Stimulated activated CD8-positive, alpha-beta memory T cell treated with anti-CD3 and anti-CD28 coated beads, Interleukin-12 subunit alpha, Interleukin-12 subunit beta, amount 100 ng/mL, for 24 hours (primary cell): ENCODE data around the gene ANO7.

Experiments used
- DNase-seq: peaks from one replicate; pipeline ENCODE4 v3.0.0-alpha.2; 2020; ENCODE audit errors: extremely low read depth

ANO7 gene

DNA sequence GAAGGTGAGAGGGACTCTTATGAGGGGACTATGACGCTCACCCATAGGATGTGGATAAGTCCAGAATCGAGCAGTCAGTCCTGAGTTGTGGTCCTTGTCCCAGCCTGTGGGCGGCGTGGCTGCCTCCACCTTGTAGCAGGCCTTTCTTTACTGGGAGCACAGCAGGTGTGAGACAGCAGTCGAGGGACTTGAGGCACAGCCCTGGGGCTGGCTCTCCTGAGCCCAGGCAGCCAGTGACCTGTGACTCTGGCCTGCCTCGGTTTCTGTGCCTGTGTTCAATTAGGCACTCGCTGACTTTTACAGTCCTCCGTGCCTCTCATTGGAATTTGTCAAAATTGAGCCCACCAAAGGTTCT, 30.0 kb upstream of the ANO7 start:
- DNase-seq, result no peak

DNA sequence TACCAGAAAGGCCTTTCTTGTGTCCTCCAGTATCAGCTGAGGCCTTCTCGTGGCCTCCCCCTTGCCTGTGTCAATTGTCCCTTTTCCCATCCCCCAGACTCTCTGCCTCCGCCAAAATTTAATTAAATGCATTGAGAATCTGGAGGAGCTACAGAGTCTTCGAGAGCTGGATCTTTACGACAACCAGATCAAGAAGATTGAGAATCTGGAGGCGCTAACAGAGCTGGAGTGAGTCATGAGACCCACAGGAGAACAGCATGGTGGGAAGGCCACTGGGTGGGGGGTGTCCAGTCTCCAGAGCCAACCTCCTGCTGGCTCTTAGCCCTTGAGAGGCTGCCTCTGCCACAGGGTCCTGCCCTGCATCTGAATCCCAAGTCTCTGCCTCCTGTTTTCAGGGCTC, 29.4 kb upstream of the ANO7 start:
- DNase-seq, result no peak

DNA sequence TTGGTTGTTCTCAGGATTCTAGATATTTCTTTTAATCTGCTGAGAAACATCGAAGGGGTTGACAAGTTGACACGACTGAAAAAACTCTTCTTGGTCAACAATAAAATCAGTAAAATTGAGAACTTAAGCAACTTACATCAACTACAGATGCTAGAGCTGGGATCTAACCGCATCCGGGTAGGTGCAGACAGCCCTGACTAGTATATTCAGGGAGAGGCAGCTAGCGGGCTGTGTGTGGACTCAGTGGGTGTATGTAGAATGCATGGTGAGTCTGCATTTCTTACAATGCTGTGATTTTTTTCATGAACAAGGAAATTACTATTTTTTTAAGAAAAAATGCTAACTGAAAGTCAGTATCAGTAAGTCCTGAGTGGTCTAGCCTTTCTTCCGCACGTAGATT, 28.2 kb upstream of the ANO7 start:
- DNase-seq, result no peak

- no peak for DNase-seq
Measured at GRCh38 chr2:241161646-241162281, 26.7 kb upstream of the ANO7 start.

GRCh38 chr2:241163601-241164118, 24.8 kb upstream of the ANO7 start:
- no peak for DNase-seq

DNA sequence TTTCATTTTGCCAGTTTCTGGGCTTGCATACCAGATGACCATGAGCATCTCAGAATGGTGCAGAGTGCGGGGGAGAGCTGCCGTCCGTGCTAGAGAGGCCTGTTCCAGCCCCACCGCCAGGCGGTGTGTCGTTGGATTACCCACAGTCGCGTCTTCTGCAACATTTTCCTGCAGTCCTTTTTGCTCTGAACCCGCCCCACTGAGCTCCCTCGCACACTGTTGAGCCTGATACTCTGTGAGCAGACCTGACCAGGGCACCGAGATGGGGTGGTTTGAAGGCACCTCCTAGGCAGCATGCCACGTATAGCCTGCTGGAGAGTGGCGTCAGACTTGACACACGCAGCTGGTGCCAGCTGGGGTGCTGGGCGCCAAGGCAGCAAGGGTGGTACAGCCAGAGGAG, 20.1 kb upstream of the ANO7 start:
- no peak for DNase-seq

- DNase-seq, result no peak
Measured at GRCh38 chr2:241173557-241173956, 14.9 kb upstream of the ANO7 start.

DNA sequence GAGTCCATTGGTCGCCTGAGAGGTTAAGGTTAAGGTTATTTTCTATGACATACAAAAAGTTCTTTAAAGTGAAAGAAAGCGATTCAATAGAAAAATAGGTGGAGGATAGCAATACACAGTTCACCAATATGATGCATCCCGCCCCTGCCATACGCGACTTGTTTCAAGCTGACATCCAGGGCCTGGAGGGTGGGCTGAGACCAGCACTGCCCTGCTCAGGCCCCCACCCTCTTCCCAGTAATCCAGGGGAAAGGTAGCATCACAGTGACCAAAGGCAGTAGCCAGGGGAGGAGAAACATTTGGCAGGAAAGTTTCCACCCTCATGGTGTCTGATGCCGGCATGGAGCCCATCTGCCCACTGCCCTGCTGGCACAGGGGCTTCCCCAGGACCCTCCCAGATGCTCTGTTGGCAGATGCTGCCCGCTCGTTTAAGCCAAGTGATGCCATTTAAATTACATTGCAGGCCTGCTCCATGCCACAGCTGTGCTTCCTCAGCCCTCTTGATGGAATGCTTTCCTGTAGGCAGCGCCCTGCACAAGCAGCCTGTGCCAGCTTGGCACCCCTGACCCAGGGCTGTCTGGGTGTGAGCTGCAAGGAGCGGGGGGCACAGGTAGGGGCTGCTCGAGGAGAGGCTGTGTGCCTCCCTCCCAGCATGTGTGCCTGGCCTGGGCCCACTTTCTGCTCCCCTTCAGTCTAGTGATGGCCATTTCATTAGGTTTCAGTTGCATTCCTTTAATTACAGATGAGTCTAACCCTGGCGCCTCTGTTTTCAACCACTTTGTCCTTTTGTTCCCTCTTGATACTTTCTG, 10.7 kb upstream of the ANO7 start:
- no peak for DNase-seq

DNA sequence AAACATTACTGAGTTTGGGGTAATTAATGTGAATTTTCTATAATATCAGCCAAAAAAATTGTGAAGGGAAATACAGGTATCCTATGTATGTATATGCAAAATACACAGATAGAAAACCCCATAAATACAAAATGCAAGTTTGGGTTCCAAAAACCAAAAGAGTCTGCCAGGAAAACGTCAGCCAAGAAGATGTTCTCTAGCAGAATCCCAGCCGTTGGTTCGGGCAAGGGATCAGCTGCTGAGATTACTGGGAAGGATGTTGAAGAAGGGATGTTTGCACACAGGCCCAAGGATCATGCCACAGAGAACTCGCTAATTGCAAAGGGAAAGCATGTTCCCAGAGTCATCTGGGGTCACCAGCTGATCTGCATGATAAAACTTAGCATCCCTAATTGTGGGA, 9.5 kb upstream of the ANO7 start:
- no peak for DNase-seq

DNA sequence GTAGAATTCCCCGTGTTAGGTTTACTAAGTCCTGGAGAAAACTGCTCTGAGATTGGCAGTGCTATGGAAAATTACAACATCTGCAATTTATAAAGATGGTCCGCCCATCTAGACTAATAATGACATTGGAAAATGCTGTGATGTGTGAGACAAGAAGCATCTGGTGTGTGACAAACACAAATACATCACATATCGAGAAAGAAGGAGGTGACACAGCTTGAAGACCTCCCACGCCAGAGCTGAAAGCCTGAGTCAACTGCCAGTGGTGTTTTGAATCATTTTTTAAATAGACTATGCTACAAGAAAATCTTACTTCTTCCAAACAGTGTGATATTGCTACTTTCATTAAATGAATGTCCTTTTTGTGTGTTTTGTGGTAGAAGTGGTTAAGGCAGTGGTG, 8.6 kb upstream of the ANO7 start:
- DNase-seq, result no peak

DNA sequence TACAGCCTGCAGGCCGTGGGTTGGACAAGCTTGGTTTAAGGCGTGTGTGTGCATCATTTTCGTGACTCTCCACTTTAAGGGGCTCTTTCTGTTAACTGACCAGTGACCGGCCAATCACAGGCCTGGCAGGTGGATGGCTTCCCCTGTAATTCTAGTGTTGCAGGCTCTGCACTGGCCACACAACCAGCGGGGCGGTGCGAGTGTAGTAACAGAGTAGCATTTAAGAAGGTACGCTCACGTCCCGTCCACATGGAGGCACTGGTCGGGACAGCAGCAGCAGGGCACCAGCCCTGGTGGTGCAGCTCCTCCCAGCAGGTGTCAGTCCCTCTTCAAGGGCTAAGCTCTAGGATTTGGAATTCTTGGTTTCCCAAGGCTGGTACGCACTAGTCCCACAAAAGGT, 8.0 kb upstream of the ANO7 start:
- no peak for DNase-seq

DNA sequence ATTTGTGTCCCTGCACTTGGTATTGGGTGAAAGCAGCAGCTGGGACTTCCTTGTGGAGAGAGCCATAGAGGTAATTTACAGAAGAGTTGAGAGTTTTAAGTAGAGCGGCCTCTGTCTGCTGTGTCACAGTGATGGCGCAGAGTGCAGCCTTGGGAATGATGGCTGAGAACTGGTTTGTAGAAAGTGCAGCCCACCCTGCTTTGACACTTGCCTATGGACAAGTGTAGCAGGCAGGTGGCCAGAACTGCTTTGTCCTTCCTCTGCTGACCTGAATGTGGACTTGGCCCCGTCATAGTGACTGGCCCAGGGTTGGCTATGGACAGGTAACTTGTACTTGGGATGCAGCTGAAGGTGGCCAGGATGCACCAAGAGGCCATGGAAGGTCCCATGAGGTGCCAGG, 6.4 kb upstream of the ANO7 start:
- no peak for DNase-seq

- DNase-seq, result no peak
Measured at GRCh38 chr2:241182531-241183133, 5.8 kb upstream of the ANO7 start.

- no peak for DNase-seq
Measured at GRCh38 chr2:241183221-241183620, 5.3 kb upstream of the ANO7 start.

- DNase-seq, result no peak
Measured at GRCh38 chr2:241184901-241185300, 3.6 kb upstream of the ANO7 start.

DNA sequence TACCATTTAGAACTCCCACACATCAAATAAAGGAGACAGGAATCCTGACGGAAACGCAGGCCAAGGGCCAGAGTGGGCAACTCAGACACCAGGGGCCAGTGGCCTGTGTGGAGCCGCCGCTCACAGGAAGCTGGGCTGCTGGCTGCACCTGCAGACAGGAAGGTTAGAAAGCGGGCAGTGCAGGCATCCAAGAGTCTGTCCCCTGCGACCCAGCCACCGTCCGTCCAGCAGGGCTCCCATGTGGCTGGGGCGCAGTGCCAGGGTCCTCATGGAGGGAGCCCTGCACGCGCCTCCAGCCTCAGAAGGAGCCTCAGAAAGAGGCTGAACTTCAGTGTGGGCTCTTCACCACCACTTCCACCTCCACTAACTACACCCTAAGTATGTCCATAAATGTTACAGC, 2.5 kb upstream of the ANO7 start:
- no peak for DNase-seq

DNA sequence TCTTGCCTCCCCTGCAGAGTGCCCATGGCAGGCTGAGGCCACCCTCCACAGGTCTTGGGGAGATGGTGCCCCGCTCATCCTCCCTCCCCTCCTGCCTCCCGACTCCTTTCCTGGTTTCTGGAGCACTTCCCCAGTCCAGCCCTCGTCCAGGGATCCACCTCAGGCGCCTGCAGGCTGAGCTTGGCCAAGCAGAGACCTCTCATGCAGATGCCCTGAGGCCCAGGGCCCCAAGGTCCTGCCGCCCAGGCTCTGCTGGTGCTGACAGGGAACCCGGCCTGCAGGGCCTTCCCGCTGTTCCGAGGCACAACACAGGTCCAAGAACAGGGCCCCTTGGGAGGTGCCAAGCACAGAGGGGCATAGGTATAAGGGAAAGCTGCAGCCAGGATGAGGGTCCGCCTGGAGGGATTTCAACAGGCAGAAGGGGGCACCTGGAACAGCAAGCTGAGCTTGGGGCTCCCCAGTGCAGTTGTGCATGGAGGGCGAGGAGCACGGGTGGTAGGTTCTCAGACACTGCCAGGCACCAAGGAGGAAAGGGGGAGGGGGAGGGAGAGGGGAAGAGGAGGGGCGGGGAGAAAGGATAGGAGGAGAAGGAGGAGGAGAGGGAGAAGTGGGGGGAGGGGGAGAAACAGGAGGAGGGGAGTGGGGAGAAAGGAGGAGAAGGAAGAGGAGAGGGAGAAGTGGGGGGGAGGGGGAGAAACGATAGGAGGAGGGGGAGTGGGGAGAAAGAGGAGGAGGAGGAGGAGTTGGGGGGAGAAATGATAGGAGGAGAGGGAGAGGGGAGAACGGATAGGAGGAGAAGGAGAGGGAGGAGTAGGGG, 1.2 kb upstream of the ANO7 start:
- no peak for DNase-seq

DNA sequence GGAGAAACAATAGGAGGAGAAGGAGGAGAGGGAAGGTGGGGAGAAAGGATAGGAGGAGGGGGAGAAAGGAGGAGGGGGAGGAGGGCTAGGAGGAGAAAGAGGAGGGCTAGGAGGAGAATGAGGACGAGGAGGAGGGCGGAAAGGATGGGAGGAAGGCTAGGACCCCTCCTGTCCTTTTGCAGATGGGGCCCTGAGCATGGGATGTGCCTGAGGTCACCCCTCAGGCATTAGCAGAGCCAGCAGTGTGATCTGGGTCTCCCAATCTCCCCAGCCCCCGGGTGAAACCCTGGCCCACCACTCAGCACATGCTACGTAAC, 601 bp upstream of the ANO7 start:
- no peak for DNase-seq

DNA sequence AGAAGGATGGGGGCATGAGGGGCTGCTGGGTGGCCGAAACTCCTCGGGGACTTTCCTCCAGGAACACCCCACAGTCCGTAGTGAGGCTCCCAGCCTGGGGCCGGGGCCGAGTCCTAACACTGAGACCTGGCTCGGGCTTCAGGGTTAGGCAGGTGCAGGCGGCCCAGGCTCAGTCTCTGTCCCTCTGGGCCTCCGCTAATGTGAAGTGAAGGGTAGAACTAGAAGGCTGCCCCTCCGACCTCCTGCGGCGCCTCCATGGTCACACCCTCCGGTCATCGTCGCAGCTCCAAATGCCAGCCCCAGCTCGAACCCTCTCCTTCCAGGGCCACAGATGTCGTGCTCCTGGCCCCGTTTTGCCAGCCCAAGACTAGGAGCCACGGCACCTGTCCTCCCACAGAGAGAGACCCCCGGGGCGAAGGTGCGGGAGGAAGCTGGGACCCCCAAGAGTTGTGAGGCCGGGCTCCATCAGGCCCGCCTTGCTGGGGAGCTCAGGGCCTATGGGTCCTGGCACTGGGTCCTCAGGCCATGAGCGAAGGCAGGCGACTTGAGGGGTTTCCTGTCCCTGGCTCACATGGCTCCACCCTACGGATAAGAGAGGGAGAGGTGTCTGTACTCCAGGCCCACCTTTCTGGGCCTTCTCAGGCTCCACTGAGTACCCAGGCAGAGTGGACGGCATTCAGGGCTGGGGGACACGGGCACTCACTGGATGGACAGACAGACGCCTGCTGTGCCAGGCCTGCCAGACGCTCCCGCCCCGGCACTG, 797 bp downstream of the ANO7 start:
- no peak for DNase-seq

- no peak for DNase-seq
Measured at GRCh38 chr2:241189856-241190201, 1.4 kb downstream of the ANO7 start.

- DNase-seq, result no peak
Measured at GRCh38 chr2:241190291-241190981, 2.0 kb downstream of the ANO7 start.
